NCI-H2107 treated with DMSO at 0.1 percent for 48 hours (cell line): Measurements from ENCODE around the gene REXO1.
"Not testable (repeated sequence)": the region's sequence is repeated elsewhere in the genome, so short reads cannot be mapped to it uniquely, and the experiment has no call there.

Experiments used
- DNase-seq: peaks from one replicate; lab custom pipeline; 2025; ENCODE audit not compliant: unreplicated experiment; lab: John Stamatoyannopoulos, UW

The REXO1 gene

GRCh38 chr19:1799695-1800342, 48.5 kb downstream of the REXO1 start:
- DNase-seq = no peak

- not testable (repeated sequence) for DNase-seq
Measured at GRCh38 chr19:1797313-1797712, 51.0 kb downstream of the REXO1 start.

GRCh38 chr19:1796395-1797142, 51.7 kb downstream of the REXO1 start:
- no peak for DNase-seq

GRCh38 chr19:1794424-1795172, 53.7 kb downstream of the REXO1 start:
- DNase-seq = no peak

- no peak for DNase-seq
Measured at GRCh38 chr19:1791879-1792278, 56.4 kb downstream of the REXO1 start.

GRCh38 chr19:1790054-1790792, 58.1 kb downstream of the REXO1 start:
- no peak for DNase-seq

- DNase-seq = no peak
Measured at GRCh38 chr19:1789261-1790041, 58.8 kb downstream of the REXO1 start.

- no peak for DNase-seq
Measured at GRCh38 chr19:1787116-1787515, 61.2 kb downstream of the REXO1 start.

- no peak for DNase-seq
Measured at GRCh38 chr19:1786668-1787067, 61.6 kb downstream of the REXO1 start.

- no peak for DNase-seq
Measured at GRCh38 chr19:1785310-1785709, 63.0 kb downstream of the REXO1 start.

- DNase-seq = no peak
Measured at GRCh38 chr19:1783874-1784273, 64.4 kb downstream of the REXO1 start.

GRCh38 chr19:1783354-1783753, 64.9 kb downstream of the REXO1 start:
- DNase-seq = no peak

- no peak for DNase-seq
Measured at GRCh38 chr19:1782521-1782920, 65.8 kb downstream of the REXO1 start.

GRCh38 chr19:1780272-1780958, 67.9 kb downstream of the REXO1 start:
- DNase-seq = no peak

- no peak for DNase-seq
Measured at GRCh38 chr19:1779574-1779973, 68.7 kb downstream of the REXO1 start.

GRCh38 chr19:1777149-1777548, 71.1 kb downstream of the REXO1 start:
- DNase-seq = no peak

GRCh38 chr19:1776606-1777147, 71.6 kb downstream of the REXO1 start:
- DNase-seq = no peak

GRCh38 chr19:1775951-1776605, 72.2 kb downstream of the REXO1 start:
- no peak for DNase-seq
